ENCODE measurements around the gene SH3BP5. TPM values are rescaled to one million over a fixed set of nuclear protein-coding genes. Genes with fewer than 3 reads are reported as not detected.

SH3BP5 gene
- total RNA-seq, 2 donors from 2014 or later: 13.3 to 71.6 TPM

- Histone ChIP-seq H3K27me3 (replicated peaks; ENCODE audit: insufficient read depth) (no peaks in the 10 kb centered on the region), H3K27ac (no peak overlapping the region), H3K9me3 (no peaks in the 10 kb centered on the region), H3K36me3 (no peaks in the 10 kb centered on the region), H3K4me1 (replicated peaks) (no peaks in the 10 kb centered on the region), H3K4me3 (no peak overlapping the region)
- DNase-seq (ENCODE audit: low spot score): no peak
- 94% methylated on average over 4 of the region's 4 CpGs for WGBS
- intact Hi-C loops (cut with DNase I): no loop called here
- TF ChIP-seq CTCF (IDR thresholded peaks at IDR 0.05) (no peak), POLR2A (IDR thresholded peaks at IDR 0.05) (no peak), POLR2AphosphoS5 (IDR thresholded peaks at IDR 0.05) (no peak)
Observed at GRCh38 chr3:15313461-15313860, 18.9 kb downstream of the SH3BP5 start.

GRCh38 chr3:15312550-15312949 lies 19.8 kb downstream of the SH3BP5 start:
- Histone ChIP-seq H3K27me3 (replicated peaks; ENCODE audit: insufficient read depth) (no peaks in the 10 kb centered on the region), H3K4me3 (no peak overlapping the region), H3K36me3 (no peaks in the 10 kb centered on the region), H3K4me1 (replicated peaks) (no peaks in the 10 kb centered on the region), H3K27ac (no peak overlapping the region), H3K9me3 (no peaks in the 10 kb centered on the region)
- TF ChIP-seq POLR2A (IDR thresholded peaks at IDR 0.05): no peak
- TF ChIP-seq CTCF (IDR thresholded peaks at IDR 0.05): no peak
- TF ChIP-seq POLR2AphosphoS5 (IDR thresholded peaks at IDR 0.05): no peak
- DNase-seq (ENCODE audit: low spot score): no peak
- intact Hi-C loops (cut with DNase I): no loop called here
- 49% methylated on average over 2 of the region's 2 CpGs for WGBS

GRCh38 chr3:15310491-15311370 lies 21.7 kb downstream of the SH3BP5 start:
- DNase-seq (ENCODE audit: low spot score): no peak
- Histone ChIP-seq H3K4me1 (replicated peaks) (no peaks in the 10 kb centered on the region), H3K27ac (peak overlapping the region; percentile 22 to 55), H3K36me3 (no peaks in the 10 kb centered on the region), H3K9me3 (no peaks in the 10 kb centered on the region), H3K27me3 (replicated peaks; ENCODE audit: insufficient read depth) (no peaks in the 10 kb centered on the region), H3K4me3 (no peak overlapping the region)
- TF ChIP-seq POLR2A (IDR thresholded peaks at IDR 0.05) (no peak), POLR2AphosphoS5 (IDR thresholded peaks at IDR 0.05) (peak; percentile 53), CTCF (IDR thresholded peaks at IDR 0.05) (no peak)
- intact Hi-C loops (cut with DNase I): no loop called here
- 54% methylated on average over 6 of the region's 6 CpGs for WGBS

GRCh38 chr3:15309662-15310335 lies 22.6 kb downstream of the SH3BP5 start:
- 67% methylated on average over 6 of the region's 6 CpGs for WGBS

More at GRCh38 chr3:15309662-15310335, 22.6 kb downstream of the SH3BP5 start:
- intact Hi-C loops (cut with DNase I): no loop called here
- peak overlapping the region; percentile 22 to 55 for H3K27ac ChIP-seq
- H3K4me1 ChIP-seq (replicated peaks): no peaks in the 10 kb centered on the region
- DNase-seq (ENCODE audit: low spot score): no peak
- H3K36me3 ChIP-seq: no peaks in the 10 kb centered on the region
- TF ChIP-seq POLR2A (IDR thresholded peaks at IDR 0.05): no peak
- no peak for TF ChIP-seq POLR2AphosphoS5 (IDR thresholded peaks at IDR 0.05)
- no peak for TF ChIP-seq CTCF (IDR thresholded peaks at IDR 0.05)
- H3K4me3 ChIP-seq: no peak overlapping the region
- H3K27me3 ChIP-seq (replicated peaks; ENCODE audit: insufficient read depth): no peaks in the 10 kb centered on the region
- no peaks in the 10 kb centered on the region for H3K9me3 ChIP-seq
